Gastroesophageal sphincter (tissue), 3 donors: ENCODE data around the gene TMEM60.

Experiments
- CTCF ChIP-seq, 4 experiments: fragments of 200-600 bp in 2 of 4; fragments of 450-650 bp in 2 of 4; sonication (generic) in 1 of 4; IDR thresholded peaks; one replicate each; pipeline ENCODE4 v1.5.1; 2017 to 2019; ENCODE audit warnings: antibody characterized with exemption in 4 of 4, mild to moderate bottlenecking in 2 of 4, moderate library complexity in 2 of 4
- POLR2A ChIP-seq, 2 donors: fragments of 450-650 bp; IDR thresholded peaks; one replicate each; pipeline ENCODE4 v1.6.1; 2017; ENCODE audit warnings: antibody characterized with exemption in 2 of 2, mild to moderate bottlenecking in 2 of 2, moderate library complexity in 1 of 2

GRCh38 chr7:77839919-77840318 lies 41.7 kb upstream of the TMEM60 start:
- TF ChIP-seq CTCF (IDR thresholded peaks at IDR 0.05) (no peak), POLR2A (IDR thresholded peaks at IDR 0.05) (no peak)
